Activated CD4-positive, CD25-positive, alpha-beta regulatory T cell treated with anti-CD3 and anti-CD28 coated beads, Interleukin-2, amount 50 U/mL, for 24 hours (primary cell): ENCODE data around the gene LRP1B.
"Not testable (repeated sequence)": the region's sequence is repeated elsewhere in the genome, so short reads cannot be mapped to it uniquely, and the experiment has no call there.

Experiments
- ATAC-seq, 2 donors: fragments of 150-1000 bp; cut with Tn5 transposase; one replicate each; pipeline ENCODE4 v1.10.0; 2021; ENCODE audit warnings: mild to moderate bottlenecking in 1 of 2, moderate library complexity in 1 of 2

LRP1B gene

GRCh38 chr2:140472676-140473075, 1658.1 kb downstream of the LRP1B start:
- no peak for ATAC-seq

DNA sequence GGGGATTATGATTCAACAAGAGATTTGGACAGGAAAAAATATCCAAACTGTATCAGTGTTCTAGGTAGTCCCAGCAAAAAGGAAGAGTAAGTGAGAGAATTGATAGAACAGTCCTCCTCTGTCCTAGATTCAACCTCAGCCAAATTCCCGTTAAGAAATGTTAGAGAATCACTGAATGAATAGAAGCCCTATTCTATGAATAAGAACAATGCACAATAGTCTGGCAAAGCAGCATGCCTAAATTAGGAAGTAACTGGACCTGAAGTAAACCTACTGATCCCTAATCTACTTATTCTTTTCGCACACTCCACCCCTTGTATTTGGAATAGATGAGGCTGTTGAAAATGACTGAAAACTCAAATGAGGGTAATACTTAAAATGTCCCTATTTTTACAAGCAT, 1665.5 kb downstream of the LRP1B start:
- ATAC-seq, result no peak

- ATAC-seq, result no peak
Observed at GRCh38 chr2:140462990-140463389, 1667.8 kb downstream of the LRP1B start.

DNA sequence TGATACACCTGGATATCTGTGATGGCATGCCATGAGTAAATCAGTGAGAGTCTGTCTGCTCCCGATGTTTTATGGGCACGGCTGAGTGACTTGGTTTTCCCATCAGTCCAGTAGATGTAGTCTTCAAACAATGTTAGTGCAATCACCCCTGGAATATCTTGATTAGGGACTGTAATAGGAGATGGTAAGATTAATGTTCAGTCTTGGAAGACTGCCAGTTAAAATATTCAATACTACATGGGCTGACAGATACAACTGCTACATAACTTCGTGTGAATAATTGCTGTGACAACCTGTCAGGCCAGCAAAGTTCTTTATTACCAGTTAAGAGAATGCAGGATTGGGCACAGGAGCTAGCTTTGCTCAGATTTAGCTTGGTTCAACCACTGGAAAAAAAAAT, 1673.3 kb downstream of the LRP1B start:
- no peak for ATAC-seq

GRCh38 chr2:140455315-140455714, 1675.5 kb downstream of the LRP1B start:
- no peak for ATAC-seq

GRCh38 chr2:140454717-140455116, 1676.1 kb downstream of the LRP1B start:
- no peak for ATAC-seq

- no peak for ATAC-seq
Observed at GRCh38 chr2:140451324-140451723, 1679.5 kb downstream of the LRP1B start.

DNA sequence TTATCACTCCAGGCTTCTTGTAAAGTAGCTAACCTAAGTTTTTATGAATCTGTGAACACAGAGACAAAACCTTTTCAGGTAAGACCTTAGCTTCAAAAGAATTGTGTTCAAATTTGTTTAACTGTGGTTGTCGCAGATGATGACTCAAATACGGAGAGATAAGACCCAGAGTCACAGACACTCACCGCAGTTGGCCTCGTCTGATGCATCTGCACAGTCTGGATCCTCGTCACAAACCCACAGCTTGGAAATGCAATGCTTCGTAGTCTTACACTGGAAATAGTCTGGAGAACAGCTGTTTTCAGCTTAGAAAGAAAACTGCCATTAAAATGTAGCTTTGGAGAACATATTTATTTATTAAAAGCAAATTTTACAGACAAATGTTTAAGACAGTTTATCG, 1688.5 kb downstream of the LRP1B start:
- ATAC-seq, result no peak

- no peak for ATAC-seq
Observed at GRCh38 chr2:140440815-140441214, 1690.0 kb downstream of the LRP1B start.

GRCh38 chr2:140436936-140437335, 1693.9 kb downstream of the LRP1B start:
- no peak for ATAC-seq

DNA sequence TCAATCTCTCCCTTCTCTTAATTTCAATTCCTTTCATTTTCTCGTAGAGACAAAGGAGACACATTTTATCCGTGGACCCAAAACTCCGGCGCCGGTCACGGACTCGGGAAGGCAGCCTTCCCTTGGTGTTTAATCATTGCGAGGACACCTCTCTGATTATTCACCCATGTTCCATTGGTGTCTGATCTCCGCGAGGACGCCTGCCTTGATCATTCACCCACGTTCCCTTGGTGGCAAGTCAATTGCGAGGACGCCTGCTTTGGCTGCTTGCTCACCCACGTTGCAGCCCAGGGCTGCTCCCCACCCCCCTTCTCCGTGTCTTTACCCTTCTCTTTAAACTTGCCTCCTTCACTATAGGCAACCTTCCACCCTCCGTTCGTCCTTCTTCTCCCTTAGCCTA, 1703.8 kb downstream of the LRP1B start:
- ATAC-seq, result not testable (repeated sequence)

DNA sequence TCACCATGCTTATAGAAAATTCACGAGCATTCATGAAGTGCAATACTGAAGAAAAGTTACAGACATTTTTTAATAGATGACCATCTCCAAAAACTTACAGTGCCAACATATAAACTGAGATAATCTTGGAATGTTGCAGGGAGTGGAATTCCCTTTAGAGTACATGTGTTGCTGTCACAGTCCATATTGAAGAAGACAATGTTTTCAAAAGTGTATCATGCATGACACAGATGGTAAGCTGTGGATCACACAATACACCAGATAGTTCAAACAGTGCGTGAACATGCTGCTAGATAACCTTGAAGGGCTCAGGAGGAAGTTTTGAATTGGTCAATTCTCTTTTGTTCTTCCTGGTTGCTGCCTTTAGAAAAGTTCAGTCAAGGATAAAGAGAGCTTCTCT, 1706.3 kb downstream of the LRP1B start:
- ATAC-seq, result no peak

DNA sequence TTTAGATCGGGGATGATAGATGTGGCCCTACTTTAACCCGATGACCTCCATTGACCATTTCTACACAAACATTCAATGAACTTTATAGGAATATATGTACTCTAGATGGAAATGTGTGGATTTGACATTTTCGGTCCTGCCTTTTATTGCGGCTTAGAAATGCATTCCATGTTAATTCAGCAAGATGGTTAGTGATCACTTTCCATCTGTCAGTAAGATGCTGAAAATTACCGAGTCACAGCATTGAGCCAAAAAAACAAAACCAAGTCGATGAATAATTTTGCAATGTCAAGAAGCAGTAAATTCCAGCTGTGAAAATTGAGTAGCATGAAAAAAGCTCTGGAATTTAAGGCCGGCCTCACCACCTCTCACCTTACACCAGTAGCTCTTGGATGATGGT, 1708.1 kb downstream of the LRP1B start:
- no peak for ATAC-seq

GRCh38 chr2:140417504-140417903, 1713.3 kb downstream of the LRP1B start:
- ATAC-seq, result no peak

GRCh38 chr2:140416577-140416976, 1714.2 kb downstream of the LRP1B start:
- ATAC-seq, result no peak

DNA sequence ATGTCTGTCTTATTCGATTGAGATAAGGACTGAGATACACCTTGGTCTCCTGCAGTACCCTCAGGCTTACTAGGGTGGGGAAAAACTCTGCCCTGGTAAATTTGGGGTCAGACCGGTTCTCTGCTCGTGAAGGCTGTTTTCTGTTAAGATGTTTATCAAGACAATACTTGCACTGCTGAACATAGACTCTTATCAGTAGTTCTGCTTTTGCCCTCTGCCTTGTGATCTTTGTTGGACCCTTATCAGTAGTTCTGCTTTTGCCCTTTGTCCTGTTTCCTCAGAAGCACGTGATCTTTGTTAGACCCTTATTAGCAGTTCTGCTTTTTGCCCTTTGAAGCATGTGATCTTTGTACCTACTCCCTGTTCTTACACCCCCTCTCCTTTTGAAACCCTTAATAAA, 1715.8 kb downstream of the LRP1B start:
- ATAC-seq, result not testable (repeated sequence)

DNA sequence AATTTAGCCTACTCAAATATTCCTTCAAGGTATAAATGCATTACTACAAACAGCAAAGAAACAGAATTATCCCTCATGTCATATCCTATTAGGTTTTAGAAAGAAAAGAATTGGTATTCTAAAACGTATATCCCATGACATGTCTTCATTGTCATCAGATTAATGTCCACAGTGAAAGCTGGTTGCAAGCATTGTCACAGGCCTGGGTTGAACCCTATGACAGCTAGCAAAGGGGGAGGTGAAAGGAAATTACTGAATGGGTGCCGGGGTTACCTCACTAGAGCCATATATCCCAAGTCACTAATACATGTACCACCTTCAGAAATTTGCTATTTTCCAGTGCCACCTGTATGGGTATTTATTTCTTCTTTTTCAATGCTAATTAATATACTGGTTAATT, 1720.1 kb downstream of the LRP1B start:
- no peak for ATAC-seq

DNA sequence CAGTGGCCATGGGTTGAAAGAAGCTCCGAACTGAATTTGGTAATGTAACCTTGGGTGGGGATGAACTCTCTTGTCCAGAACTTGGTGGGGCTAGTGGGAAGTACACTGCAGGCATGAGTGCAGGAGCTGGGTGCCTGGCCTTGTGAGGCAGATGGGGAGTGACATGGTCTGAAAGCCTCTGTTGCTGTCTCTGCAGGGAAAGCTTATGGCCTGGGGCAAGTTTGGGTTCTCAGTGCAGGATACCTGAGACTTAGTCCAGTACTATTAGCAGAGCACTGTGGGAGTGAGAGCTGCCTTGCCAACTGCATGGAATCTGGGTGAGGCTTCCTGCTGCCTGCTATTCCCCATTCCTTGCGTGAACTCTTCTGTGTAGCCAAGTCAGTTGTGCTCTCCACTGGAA, 1729.8 kb downstream of the LRP1B start:
- no peak for ATAC-seq

- no peak for ATAC-seq
Observed at GRCh38 chr2:140392824-140393223, 1738.0 kb downstream of the LRP1B start.

DNA sequence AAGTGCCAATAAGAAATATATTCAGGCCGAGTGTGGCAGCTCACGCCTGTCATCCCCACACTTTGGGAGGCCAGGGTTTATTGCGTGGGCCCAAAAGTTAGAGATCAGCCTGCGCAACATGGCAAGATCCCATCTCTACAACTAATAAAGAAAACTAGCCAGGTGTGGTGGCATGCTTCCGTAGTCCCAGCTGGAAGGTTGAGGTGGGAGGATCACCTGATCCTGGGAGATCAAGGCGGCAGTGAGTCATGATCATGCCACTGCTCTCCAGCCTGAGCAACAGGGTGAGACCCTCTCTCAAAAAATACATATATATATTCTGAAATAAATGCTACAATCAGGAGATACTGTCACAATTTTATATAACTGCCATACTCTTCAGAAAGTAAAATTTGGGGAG, 1745.9 kb downstream of the LRP1B start:
- no peak for ATAC-seq

DNA sequence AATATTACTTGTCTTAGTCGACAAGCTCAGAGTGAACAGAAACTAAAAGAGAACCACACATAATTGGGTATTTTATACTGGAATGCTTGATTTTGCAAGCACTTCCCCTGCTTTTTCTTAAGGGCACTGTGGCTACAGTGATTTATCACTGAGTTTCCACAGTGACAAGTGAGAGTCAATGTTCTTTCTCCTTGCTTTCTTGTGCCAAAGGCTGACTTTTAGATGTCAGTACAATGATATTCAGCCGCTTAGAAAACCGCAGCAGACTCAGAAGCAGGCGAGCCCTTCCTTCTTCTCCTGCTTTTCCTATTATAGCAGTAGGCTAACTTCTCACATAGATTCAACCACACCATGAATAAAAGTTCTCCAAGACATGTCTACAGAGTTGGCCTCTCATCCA, 1747.0 kb downstream of the LRP1B start:
- ATAC-seq, result no peak

DNA sequence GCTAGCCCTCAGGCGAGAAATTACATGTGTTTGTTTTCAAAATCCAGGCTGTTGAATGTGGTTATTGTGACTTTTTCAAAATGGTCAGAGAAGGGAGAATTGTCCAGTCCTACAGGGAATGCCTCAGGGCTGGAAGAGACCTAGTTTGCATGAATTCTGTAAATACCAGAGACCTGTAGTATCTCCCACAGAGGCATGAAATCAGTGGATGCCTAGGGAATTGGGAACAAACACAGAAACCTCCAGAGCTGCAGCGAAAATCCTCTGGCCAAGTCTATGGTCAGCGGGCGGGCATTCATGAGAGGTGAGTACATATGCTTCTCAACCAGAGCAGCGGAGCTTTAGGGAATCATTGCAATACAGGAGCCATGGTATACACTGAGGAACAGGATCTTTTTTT, 1754.1 kb downstream of the LRP1B start:
- no peak for ATAC-seq

GRCh38 chr2:140363131-140363530, 1767.7 kb downstream of the LRP1B start:
- ATAC-seq, result no peak

GRCh38 chr2:140362361-140362760, 1768.5 kb downstream of the LRP1B start:
- ATAC-seq, result no peak

DNA sequence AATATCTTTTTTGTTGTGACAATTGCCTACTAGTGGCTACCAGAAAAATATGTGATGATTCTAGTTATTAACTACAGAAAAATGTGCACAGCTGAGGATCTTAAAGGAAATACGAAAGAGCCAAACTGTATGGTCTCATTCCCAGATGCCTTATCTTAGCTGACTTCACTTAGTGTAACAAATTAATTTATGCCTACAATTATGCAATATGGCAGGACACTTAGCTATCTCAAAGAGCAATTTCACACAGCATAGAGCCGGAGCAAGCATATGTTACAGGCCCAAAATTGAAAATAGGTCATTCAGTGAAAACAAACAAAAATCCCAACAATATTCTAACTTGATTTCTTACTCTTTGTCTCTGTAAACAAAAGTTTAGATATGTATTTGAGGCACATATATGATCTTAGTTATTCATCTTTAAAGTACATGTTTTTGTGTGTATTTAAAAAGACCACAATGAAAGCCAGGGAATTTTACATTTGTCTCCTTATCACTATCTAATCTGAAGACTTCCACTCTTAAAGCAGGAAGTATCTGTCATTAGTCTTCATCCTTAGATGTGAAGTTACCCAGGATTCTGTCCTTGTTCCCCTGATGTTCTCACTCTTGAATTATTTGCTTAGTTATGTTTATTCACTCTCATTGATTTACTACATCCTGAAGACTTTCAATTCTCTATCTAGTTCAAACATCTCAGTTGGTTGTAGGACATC, 1771.6 kb downstream of the LRP1B start:
- no peak for ATAC-seq
